ENCODE data around the gene KCNAB1.
A peak's percentile ranks its signal among the peaks of the same experiment; 100 is the strongest.

The KCNAB1 gene

DNA sequence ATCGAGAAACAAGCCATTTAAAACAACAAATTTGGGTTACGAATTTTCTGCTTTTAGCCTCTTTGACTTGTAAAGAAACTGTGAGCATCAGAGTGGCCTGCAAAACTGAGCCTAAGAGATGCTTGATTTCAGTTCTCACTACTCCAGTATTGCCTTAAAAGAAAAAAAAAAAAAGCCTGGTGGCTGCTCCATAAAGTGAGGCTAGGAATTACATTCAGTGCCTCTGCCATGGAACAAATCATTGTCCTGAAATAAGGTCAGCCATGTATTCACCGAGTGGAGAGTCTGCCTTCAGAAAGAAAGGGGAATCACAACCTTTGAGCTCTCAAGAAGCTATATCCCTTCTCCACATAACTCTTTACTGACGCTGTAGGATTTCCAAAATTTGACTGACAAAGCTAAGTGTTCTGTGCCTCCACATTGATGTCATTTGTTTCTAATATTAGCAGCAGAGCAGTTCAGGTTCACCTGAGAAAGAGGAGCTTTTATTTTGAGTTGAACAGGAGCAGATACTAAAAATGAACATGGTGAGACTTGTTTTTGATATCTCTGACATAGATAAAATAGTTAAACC, 297.3 kb downstream of the KCNAB1 start:
- no peak for DNase-seq

DNA sequence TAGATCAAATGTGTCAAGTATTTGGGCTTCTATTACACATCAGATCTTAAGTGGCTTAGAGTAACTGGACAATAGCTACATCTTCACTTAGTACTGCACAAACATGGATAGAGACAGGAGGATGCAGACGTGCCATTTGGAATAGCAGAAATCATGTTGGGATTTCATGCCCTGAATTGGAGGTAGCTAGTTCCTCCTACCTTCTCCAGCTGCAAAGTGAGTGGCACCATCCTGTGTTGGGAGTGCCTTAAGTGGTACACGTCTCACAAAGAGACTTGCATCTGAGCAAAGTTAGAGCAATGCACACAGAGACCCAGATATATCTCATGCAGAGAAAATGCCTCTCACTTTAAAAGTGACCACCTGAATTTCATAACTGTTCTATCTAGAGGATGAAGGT, 298.1 kb downstream of the KCNAB1 start:
- DNase-seq, result no peak

GRCh38 chr3:156421534-156421933, 301.2 kb downstream of the KCNAB1 start:
- no peak for DNase-seq

- DNase-seq, result no peak
Measured at GRCh38 chr3:156424758-156425157, 304.4 kb downstream of the KCNAB1 start.

GRCh38 chr3:156425651-156426050, 305.3 kb downstream of the KCNAB1 start:
- no peak for DNase-seq

GRCh38 chr3:156429125-156429524, 308.7 kb downstream of the KCNAB1 start:
- no peak for DNase-seq

GRCh38 chr3:156431334-156432124, 311.2 kb downstream of the KCNAB1 start:
- no peak for DNase-seq

DNA sequence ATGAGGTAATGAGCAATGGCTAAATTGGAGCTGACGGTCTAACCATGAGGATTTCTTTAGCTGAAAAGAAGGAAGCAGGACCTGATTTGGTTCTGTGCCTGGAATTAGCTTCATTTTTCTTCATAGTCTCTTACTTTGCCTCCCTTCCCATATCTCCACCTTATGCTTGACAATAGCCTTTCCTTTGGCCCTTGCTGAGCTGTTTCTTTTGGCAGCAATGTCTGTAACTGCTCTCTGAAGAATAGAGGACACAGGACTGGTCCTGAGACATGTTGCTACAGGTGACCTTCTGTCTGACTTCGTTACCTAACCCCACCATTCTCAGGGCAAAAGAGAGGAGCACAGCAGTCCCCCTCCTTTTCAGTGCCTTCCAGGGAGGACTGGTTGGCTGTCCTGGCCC, 312.2 kb downstream of the KCNAB1 start:
- no peak for DNase-seq

DNA sequence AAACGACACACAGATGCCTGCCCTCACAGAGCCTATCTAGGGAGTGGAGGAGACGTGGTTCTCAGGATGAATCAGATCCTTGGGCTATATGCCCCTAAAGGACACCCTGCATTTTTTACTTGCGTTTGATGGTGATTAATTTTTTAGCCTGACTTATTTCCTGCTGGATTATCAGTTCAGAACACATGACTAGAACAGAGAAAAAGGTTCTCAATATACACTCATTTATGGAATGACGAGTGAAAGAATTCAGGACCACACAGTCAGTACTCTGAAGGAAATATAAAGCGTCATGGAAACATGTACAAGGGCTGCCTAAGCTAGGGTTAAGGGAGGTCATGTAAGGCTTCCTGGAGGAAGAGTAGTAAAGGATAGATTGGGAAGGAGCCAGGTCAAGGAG, 312.8 kb downstream of the KCNAB1 start:
- DNase-seq, result no peak

DNA sequence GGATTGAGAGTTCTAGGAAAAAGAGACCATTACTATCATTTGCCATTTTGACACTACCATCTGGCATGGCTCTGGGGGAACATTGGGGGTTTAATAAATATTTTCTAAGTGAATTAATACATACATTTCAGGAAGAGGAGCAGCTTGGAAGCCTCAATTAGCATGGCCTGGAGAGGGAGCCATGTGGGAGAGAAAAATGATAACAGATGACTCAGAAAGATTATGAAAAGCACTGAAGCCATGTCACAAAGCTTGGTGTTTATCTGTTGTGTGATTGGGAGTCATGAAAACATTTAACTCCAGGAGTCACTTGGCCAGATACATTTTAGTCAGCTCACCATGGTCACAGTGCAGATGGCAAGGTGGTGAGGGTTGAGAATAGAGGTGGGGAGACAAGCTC, 313.5 kb downstream of the KCNAB1 start:
- no peak for DNase-seq

- DNase-seq, result no peak
Measured at GRCh38 chr3:156434921-156435320, 314.5 kb downstream of the KCNAB1 start.

DNA sequence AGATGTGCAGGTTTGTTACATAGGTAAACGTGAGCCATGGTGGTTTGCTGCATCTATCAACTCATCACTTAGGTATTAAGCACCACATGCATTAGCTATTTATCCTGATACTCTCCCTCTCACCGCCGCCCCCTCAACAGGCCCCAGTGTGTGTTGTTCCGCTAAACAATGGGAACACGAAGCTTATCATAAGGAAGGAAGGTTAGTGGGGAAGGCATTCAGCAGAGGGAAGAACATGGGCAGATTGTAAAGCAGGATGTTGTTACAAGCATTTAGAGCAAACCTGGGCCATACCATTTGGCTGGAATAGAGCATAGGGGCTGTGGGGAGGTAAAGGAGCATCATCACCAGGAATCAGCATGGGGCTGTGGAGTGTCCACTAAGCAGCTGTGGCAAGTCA, 322.7 kb downstream of the KCNAB1 start:
- DNase-seq, result no peak

- DNase-seq, result no peak
Measured at GRCh38 chr3:156445117-156446090, 325.0 kb downstream of the KCNAB1 start.

- DNase-seq, result peak; percentile 29
Measured at GRCh38 chr3:156448300-156448699, 327.9 kb downstream of the KCNAB1 start.

DNA sequence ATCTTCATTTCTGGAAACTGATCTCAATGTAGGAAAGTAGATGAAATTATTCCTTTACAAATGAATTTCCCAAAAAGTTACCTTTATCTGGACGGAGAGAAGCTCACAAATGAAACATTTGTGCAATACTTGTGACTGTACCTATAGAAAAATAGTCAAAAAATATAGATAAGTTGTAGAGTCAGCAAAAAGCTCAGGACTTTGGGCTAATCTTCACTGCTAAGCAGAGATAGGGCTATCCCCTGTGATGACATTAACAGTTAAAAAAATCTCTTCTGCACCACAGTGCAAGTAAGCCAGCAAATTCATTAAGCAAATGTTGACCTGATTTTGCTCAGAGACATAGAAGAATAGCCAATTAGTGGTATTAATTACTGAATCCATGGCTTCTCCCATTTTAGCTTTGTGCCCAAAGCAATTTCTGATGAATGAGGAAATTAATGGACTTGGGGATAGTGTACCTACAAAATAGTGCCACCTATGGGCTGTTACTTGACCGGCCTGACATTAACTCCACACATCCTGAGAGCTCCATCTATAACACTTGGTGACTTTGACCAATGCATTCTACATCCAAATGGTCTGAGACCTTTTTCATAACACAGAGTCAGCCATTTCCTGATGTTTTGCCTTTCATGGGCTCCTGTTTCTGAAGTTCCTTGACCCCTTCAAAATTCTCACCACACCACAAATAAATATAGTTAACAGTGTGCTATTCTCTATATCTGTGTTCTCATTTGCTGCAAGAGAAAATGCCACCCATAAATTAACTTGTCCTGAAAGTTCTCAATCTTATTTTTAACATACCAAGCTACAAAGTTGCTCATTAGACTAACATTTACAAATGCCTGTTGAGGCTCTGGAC, 329.6 kb downstream of the KCNAB1 start:
- DNase-seq, result no peak

GRCh38 chr3:156455839-156456238, 335.5 kb downstream of the KCNAB1 start:
- DNase-seq, result no peak

DNA sequence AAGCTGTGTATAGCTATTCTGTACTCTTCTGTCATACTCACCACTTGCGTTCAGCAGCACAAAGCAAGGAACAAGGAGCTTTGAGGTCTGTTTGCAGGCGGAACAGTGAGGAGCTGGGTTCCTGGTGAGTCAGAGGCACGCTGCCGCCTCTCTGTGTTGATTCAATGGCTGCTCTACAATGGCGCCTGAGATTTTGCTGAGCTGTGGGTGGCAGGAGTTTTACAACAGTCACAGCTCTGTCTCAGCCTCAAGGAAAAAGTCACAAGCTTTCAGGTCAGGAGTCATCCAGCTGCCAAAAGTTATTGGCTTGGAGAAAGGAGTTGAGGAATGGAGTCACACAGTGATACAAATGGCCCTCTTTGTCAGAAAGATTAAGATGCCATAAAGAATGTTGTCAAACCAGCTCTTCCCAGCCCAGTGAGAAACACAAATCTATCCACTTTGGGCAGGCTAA, 336.4 kb downstream of the KCNAB1 start:
- DNase-seq, result no peak

GRCh38 chr3:156459434-156459833, 339.1 kb downstream of the KCNAB1 start:
- DNase-seq, result no peak

DNA sequence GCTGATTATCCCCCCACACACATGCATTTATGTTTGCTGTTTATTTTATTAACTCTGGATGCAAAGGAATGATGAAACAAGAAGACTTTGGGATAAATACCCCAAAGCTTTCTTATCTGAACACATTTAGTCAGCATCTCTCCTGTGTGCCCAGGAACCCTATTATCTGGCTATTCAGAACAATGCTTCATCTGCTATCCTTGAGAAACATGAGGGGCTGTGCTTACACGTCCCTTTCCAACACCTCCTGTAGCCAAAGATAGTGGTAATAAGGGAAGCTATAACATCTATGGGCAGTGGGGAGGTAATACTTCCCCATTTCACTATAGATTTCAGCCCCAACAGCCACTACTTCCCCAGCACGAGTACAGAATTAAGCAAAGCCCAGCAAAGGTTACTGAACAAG, 339.8 kb downstream of the KCNAB1 start:
- DNase-seq, result no peak

DNA sequence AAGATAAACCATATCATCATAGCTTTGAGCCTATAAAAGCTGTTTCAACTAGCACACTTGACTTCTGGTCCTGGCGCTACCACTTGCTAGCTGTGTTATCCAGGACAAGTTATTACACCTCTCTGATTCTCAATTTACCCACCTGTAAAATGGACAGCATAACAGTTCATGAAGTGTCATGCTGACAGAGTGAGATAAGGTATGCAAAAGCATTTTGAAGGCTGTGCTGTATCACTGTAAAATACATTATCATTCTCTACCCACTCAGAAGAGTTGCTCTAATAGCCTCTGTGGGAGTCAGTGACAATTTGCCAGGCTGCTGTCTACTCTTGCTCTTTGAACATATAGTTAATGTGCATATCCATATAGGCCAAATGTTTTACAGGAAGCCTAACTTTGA, 341.5 kb downstream of the KCNAB1 start:
- DNase-seq, result no peak

GRCh38 chr3:156463123-156463522, 342.7 kb downstream of the KCNAB1 start:
- no peak for DNase-seq

DNA sequence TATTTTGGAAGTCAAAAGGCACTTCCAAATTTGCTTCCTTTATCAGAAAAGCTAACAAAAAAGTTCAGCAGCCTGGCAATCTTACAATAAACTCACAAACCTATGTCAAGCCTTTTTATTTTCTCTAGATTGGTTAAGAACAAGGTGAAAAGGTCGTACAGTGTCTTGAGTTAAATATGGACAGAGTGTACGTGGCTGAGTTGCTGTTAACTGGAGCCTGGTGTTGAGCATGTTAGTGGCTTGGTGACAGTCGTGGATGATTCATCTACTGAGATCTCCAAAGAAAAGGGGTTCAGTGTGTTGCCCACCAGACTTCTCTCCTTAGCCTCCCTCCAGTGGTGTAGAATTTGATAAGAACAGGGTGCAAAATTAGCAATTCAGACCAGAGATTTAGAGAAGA, 344.8 kb downstream of the KCNAB1 start:
- no peak for DNase-seq

GRCh38 chr3:156469456-156469855, 349.1 kb downstream of the KCNAB1 start:
- DNase-seq, result no peak

Measured in activated CD4-positive, alpha-beta T cell treated with anti-CD3 and anti-CD28 coated beads, Interleukin-2, amount 50 U/mL, for 1 hour (primary cell).